Breast epithelium (tissue), 3 donors: Measurements from ENCODE around the gene RAC2.

Source experiments
- POLR2A ChIP-seq: fragments of 450-650 bp; IDR thresholded peaks from one replicate; pipeline ENCODE4 v1.6.1; 2016; ENCODE audit warnings: antibody characterized with exemption, mild to moderate bottlenecking, moderate library complexity
- POLR2AphosphoS5 ChIP-seq, 3 donors: sonication (generic); formaldehyde crosslinking; IDR thresholded peaks; one replicate each; pipeline ENCODE4 v1.6.1; 2017; ENCODE audit warnings: antibody characterized with exemption in 3 of 3
- TF ChIP-seq, protein P1 (sequence below), 3 donors: fragments of 450-650 bp; IDR thresholded peaks; one replicate each; pipeline ENCODE4 v1.5.1; 2016 to 2017; ENCODE audit warnings: antibody characterized with exemption in 3 of 3, mild to moderate bottlenecking in 3 of 3, moderate library complexity in 3 of 3

DNA sequence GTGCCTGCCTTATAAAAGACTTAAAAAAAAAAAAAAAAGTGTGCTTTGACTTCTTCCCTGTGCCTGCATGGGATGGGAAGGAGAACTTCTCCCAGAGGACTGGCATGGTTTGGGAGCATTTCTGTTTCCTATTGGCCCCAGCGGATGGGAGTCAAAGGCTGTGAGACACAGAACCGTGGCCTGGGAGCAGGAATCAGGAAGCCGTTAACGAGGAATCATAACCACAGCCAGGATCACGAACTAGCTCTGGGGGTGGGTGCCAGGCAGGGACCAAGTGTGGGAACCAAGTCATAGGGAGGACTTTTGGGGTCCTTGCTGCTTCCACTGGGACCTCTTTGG is 56.5 kb downstream of the RAC2 start:
- TF ChIP-seq, protein P1, sequence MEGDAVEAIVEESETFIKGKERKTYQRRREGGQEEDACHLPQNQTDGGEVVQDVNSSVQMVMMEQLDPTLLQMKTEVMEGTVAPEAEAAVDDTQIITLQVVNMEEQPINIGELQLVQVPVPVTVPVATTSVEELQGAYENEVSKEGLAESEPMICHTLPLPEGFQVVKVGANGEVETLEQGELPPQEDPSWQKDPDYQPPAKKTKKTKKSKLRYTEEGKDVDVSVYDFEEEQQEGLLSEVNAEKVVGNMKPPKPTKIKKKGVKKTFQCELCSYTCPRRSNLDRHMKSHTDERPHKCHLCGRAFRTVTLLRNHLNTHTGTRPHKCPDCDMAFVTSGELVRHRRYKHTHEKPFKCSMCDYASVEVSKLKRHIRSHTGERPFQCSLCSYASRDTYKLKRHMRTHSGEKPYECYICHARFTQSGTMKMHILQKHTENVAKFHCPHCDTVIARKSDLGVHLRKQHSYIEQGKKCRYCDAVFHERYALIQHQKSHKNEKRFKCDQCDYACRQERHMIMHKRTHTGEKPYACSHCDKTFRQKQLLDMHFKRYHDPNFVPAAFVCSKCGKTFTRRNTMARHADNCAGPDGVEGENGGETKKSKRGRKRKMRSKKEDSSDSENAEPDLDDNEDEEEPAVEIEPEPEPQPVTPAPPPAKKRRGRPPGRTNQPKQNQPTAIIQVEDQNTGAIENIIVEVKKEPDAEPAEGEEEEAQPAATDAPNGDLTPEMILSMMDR (IDR thresholded peaks at IDR 0.05) = no peak
- TF ChIP-seq POLR2A = no peak
- TF ChIP-seq POLR2AphosphoS5 (IDR thresholded peaks at IDR 0.05) = no peak
